Endothelial cell of umbilical vein (primary cell): ENCODE data around the gene DGKG. TPM values are rescaled to one million over a fixed set of nuclear protein-coding genes. Genes with fewer than 3 reads are reported as not detected.

Source experiments
- BruUV-seq: library from RNA; stranded (reverse); fragments of 400-500 nt; replicated peaks from 2 replicates; lab custom pipeline; 2021; lab: Mats Ljungman, UMichigan
- CTCF ChIA-PET: fragments of 300-600, 350-600 bp; sonication (Branson Sonifier 250); formaldehyde crosslinking; loops from one replicate; lab custom pipeline; 2021; ENCODE audit warnings: antibody characterized with exemption, inconsistent platforms; lab: Charles Lee
- POLR2A ChIA-PET: fragments of 300-600, 350-600 bp; sonication (Branson Sonifier 250); formaldehyde crosslinking; loops from one replicate; lab custom pipeline; 2021; ENCODE audit warnings: antibody characterized with exemption, inconsistent platforms; lab: Charles Lee
- DNase-seq: peaks from one replicate; pipeline ENCODE4 v3.0.0-alpha.2; 2011; ENCODE audit warnings: low read depth, low spot score
- FAIRE-seq: peaks from 2 replicates; lab custom pipeline; 2011; peaks lifted over from hg19 to GRCh38; lab: Jason Lieb, UNC
- H2AFZ ChIP-seq: 2 replicates; pipeline ENCODE4 v1.6.0; 2012; ENCODE audit warnings: low read depth, low read length, control low read depth, inconsistent platforms
- H3K27ac ChIP-seq: 2 replicates; pipeline ENCODE4 v1.5.1; 2011; ENCODE audit warnings: low read depth, mild to moderate bottlenecking, control low read depth, low read length, moderate library complexity; ENCODE audit not compliant: insufficient read depth
- H3K27me3 ChIP-seq, 2 experiments: 2 replicates each; pipeline versions ENCODE4 v1.6.0 to v1.6.1; 2011; ENCODE audit warnings: low read length in 2 of 2, mixed read lengths in 1 of 2; ENCODE audit not compliant: control insufficient read depth in 2 of 2, insufficient read depth in 2 of 2
- H3K36me3 ChIP-seq, 2 experiments: 2 replicates in 1 of 2; 3 replicates in 1 of 2; pipeline ENCODE4 v1.5.1; 2011; ENCODE audit warnings: low read length in 2 of 2, mild to moderate bottlenecking in 1 of 2, moderate library complexity in 1 of 2; ENCODE audit not compliant: control insufficient read depth in 2 of 2, insufficient read depth in 2 of 2; ENCODE audit errors: extremely low read depth in 1 of 2
- H3K4me1 ChIP-seq: 3 replicates; pipeline ENCODE4 v1.5.1; 2011; ENCODE audit warnings: mild to moderate bottlenecking, low read length; ENCODE audit not compliant: control insufficient read depth, insufficient read depth; ENCODE audit errors: extremely low read depth
- H3K4me2 ChIP-seq: 2 replicates; pipeline ENCODE4 v1.6.1; 2011; ENCODE audit warnings: low read length, control low read depth, mixed read lengths; ENCODE audit not compliant: insufficient read depth
- H3K4me3 ChIP-seq, 3 experiments: fragments of 200-600 bp in 1 of 3; sonication (generic), shearing (Covaris generic) in 1 of 3; replicated peaks in 1 of 3; 2 replicates each; pipeline ENCODE4 v1.5.1; 2011 to 2016; ENCODE audit warnings: control low read depth in 3 of 3, low read length in 3 of 3, mild to moderate bottlenecking in 2 of 3, inconsistent platforms in 1 of 3, low read depth in 1 of 3, moderate library complexity in 1 of 3; ENCODE audit not compliant: insufficient read depth in 1 of 3
- H3K79me2 ChIP-seq: 2 replicates; pipeline ENCODE4 v1.6.0; 2012; ENCODE audit warnings: low read length, inconsistent platforms; ENCODE audit not compliant: control insufficient read depth, insufficient read depth
- H3K9ac ChIP-seq: replicated peaks from 2 replicates; pipeline ENCODE3; 2011; ENCODE audit warnings: low read length, control low read depth; ENCODE audit not compliant: insufficient read depth; ENCODE audit errors: extremely low read depth
- H3K9me1 ChIP-seq: replicated peaks from 3 replicates; pipeline ENCODE4 v1.6.0; 2011; ENCODE audit warnings: mild to moderate bottlenecking, low read length; ENCODE audit not compliant: control insufficient read depth, insufficient read depth; ENCODE audit errors: extremely low read depth
- H3K9me3 ChIP-seq: replicated peaks from 2 replicates; pipeline ENCODE4 v1.5.1; 2012; ENCODE audit warnings: low read length, inconsistent platforms; ENCODE audit not compliant: control insufficient read depth, insufficient read depth
- H4K20me1 ChIP-seq: replicated peaks from 2 replicates; pipeline ENCODE3; 2011; ENCODE audit warnings: mild to moderate bottlenecking, low read length; ENCODE audit not compliant: control insufficient read depth, insufficient read depth; ENCODE audit errors: extremely low read depth
- CTCF ChIP-seq, 2 donors: IDR thresholded peaks; 1 replicate in 1 of 2; 2 replicates in 1 of 2; pipeline ENCODE4 v1.5.1; 2011; ENCODE audit warnings: low read length in 2 of 2, mild to moderate bottlenecking in 2 of 2, moderate library complexity in 2 of 2, control low read depth in 1 of 2, inconsistent platforms in 1 of 2, low read depth in 1 of 2; ENCODE audit not compliant: insufficient read depth in 1 of 2; ENCODE audit errors: extremely low read depth in 1 of 2
- EZH2 ChIP-seq: IDR thresholded peaks from 2 replicates; pipeline ENCODE4 v1.6.1; 2012; ENCODE audit warnings: borderline replicate concordance, low read depth, mild to moderate bottlenecking, moderate library complexity, low read length, inconsistent platforms; ENCODE audit not compliant: severe bottlenecking
- FOS ChIP-seq: IDR thresholded peaks from 2 replicates; pipeline ENCODE4 v1.6.1; 2011; ENCODE audit warnings: mild to moderate bottlenecking, low read length, moderate library complexity, borderline replicate concordance; ENCODE audit not compliant: insufficient read depth
- GATA2 ChIP-seq: IDR thresholded peaks from 2 replicates; pipeline ENCODE4 v1.7.0; 2011; ENCODE audit warnings: low read depth, mild to moderate bottlenecking, moderate library complexity, mixed read lengths, low read length; ENCODE audit not compliant: insufficient read length, insufficient read depth
- JUN ChIP-seq: IDR thresholded peaks from 2 replicates; pipeline ENCODE4 v1.6.1; 2011; ENCODE audit warnings: borderline replicate concordance, low read depth; ENCODE audit not compliant: insufficient read length, insufficient read depth
- MAX ChIP-seq: IDR thresholded peaks from 2 replicates; pipeline ENCODE4 v1.6.1; 2011; ENCODE audit not compliant: insufficient read depth, insufficient read length
- MYC ChIP-seq: IDR thresholded peaks from one replicate; pipeline ENCODE4 v1.6.1; 2011; ENCODE audit warnings: mild to moderate bottlenecking, low read depth, low read length
- POLR2A ChIP-seq: IDR thresholded peaks from 2 replicates; pipeline ENCODE4 v1.6.1; 2012; ENCODE audit warnings: low read depth, mild to moderate bottlenecking, control low read depth, low read length
- POLR2AphosphoS5 ChIP-seq: IDR thresholded peaks from 2 replicates; pipeline ENCODE4 v1.6.1; 2012; ENCODE audit warnings: low read depth, mild to moderate bottlenecking, control low read depth, low read length, moderate library complexity; ENCODE audit not compliant: insufficient read depth
- dilution Hi-C: fragments of 300-500 bp; cut with MboI; formaldehyde crosslinking; loops from one replicate; pipeline ENCODE4 v1.15.0; 2019; ENCODE audit warnings: low sequenced_read_pairs; ENCODE audit not compliant: extremely low pct_ligation_motif_present
- intact Hi-C: fragments of 100-400 bp; cut with micrococcal nuclease; formaldehyde crosslinking; loops from one replicate; pipeline ENCODE4 v1.10.0; 2022
- polyA plus RNA-seq, 4 experiments: library from polyadenylated mRNA; depleted of rRNA in 3 of 4; stranded (reverse) in 3 of 4; unstranded in 1 of 4; fragments of >200 nt; gene quantifications; 2 replicates each; pipeline versions ENCODE4 v1.2.1 to v1.2.3, GENCODE V29; 2011 to 2012; ENCODE audit warnings: missing spikeins in 1 of 4
- total RNA-seq: library from RNA; stranded (reverse); gene quantifications from 2 replicates; pipeline ENCODE4 v1.2.3, GENCODE V29; 2021

DGKG gene
- total and polyA plus RNA-seq, 2 donors (not counting 3 experiments of a cell fraction or from before 2014, with no cell fraction given) = not detected

- Histone ChIP-seq H3K9ac (no peak overlapping the region), H3K9me3 (no peaks in the 10 kb centered on the region), H3K27me3 (no peaks in the 10 kb centered on the region), H4K20me1 (no peaks in the 10 kb centered on the region), H3K79me2 (no peaks in the 10 kb centered on the region), H3K9me1 (no peaks in the 10 kb centered on the region), H3K27ac (no peak overlapping the region), H3K4me1 (no peaks in the 10 kb centered on the region), H3K36me3 (no peaks in the 10 kb centered on the region), H3K4me3 (no peak overlapping the region), H3K4me2 (no peak overlapping the region), H2AFZ (no peak overlapping the region)
- intact Hi-C loops (no loop called here), dilution Hi-C loops (no loop called here)
- DNase-seq = no peak
- FAIRE-seq = no peak
- CTCF ChIA-PET = no interaction called here
- no TSS peak for BruUV-seq
- POLR2A ChIA-PET = no interaction called here
- no peak for TF ChIP-seq MYC
- no peak for TF ChIP-seq CTCF (IDR thresholded peaks at IDR 0.05; ENCODE audit: extremely low read depth in 1 of 2, insufficient read depth in 1 of 2, low read depth in 1 of 2, low read length in 2 of 2)
- no peak for TF ChIP-seq EZH2
- no peak for TF ChIP-seq GATA2
- no peak for TF ChIP-seq FOS
- no peak for TF ChIP-seq POLR2AphosphoS5
- no peak for TF ChIP-seq JUN
- TF ChIP-seq POLR2A = no peak
- TF ChIP-seq MAX = no peak
These were observed 13.4 kb upstream of the DGKG start for GRCh38 chr3:186375443-186375842.
